ENCODE data around the gene TAF9. TPM values are rescaled to one million over a fixed set of nuclear protein-coding genes. Genes with fewer than 3 reads are reported as not detected.
A peak's percentile ranks its signal among the peaks of the same experiment; 100 is the strongest.

TAF9 gene
- total RNA-seq, 2 donors from 2014 or later = 8.6 to 24.9 TPM

DNA sequence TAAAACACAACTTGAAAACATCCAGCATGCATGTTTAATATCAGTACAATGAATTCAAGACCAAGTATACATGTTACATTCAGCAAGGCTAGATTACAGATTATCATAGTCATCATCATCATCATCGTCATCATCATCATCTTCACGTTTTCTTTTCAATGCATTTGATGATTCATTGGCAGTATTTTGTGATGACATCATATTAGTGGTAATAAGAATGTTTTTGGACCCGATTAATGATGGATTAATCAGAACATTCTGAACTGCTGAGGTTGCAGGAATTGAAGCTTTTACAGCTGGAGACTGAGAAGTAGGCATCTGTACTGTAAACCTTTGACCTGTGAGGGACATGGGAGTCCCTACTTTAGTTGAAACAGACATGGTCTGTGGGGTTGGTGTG is 4.5 kb downstream of the TAF9 start:
- Histone ChIP-seq H3K4me3 (no peak overlapping the region), H3K36me3 (replicated peaks in 1 of 2; ENCODE audit: insufficient read depth in 1 of 2, low read depth in 2 of 2) (peaks cover 4 to 9% of the 10 kb centered on the region in 2 donors), H3K9me3 (no peaks in the 10 kb centered on the region), H3K4me1 (peaks cover 13% of the 10 kb centered on the region), H3K27ac (no peak overlapping the region), H3K27me3 (no peaks in the 10 kb centered on the region)
- WGBS, 2 donors = 62 to 72% methylated on average over 3 of the region's 3 CpGs
- no peak for TF ChIP-seq POLR2A (IDR thresholded peaks at IDR 0.05)
- TF ChIP-seq, protein P1, sequence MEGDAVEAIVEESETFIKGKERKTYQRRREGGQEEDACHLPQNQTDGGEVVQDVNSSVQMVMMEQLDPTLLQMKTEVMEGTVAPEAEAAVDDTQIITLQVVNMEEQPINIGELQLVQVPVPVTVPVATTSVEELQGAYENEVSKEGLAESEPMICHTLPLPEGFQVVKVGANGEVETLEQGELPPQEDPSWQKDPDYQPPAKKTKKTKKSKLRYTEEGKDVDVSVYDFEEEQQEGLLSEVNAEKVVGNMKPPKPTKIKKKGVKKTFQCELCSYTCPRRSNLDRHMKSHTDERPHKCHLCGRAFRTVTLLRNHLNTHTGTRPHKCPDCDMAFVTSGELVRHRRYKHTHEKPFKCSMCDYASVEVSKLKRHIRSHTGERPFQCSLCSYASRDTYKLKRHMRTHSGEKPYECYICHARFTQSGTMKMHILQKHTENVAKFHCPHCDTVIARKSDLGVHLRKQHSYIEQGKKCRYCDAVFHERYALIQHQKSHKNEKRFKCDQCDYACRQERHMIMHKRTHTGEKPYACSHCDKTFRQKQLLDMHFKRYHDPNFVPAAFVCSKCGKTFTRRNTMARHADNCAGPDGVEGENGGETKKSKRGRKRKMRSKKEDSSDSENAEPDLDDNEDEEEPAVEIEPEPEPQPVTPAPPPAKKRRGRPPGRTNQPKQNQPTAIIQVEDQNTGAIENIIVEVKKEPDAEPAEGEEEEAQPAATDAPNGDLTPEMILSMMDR (IDR thresholded peaks at IDR 0.05) = no peak
- intact Hi-C loops (cut with DNase I) = no loop called here
- no peak for DNase-seq
- no peak for ATAC-seq

DNA sequence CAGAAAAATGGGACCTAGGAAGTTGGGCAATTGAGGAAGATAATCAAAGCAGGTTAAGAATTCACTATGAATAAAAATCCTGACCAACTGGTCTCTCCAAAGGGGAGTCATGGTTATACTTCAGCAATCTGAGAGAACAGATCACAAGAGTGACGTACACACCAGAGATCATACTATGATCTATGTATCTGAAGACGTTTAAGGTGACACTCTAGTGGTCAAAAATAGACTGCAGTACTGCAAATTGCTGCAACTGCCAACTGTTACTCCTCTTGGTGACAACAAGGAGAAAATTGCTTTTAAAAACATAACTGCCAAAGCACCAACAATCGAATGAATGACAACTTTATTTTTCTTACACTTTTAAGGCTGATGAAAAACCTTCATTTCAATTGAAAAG is 4.9 kb downstream of the TAF9 start:
- no peaks in the 10 kb centered on the region for H3K27me3 ChIP-seq
- WGBS, 2 donors = 62% methylated on average over 3 of the region's 3 CpGs
- no peaks in the 10 kb centered on the region for H3K9me3 ChIP-seq
- ATAC-seq (no peak), DNase-seq (no peak)
- intact Hi-C loops (cut with DNase I) = no loop called here
- no peak for TF ChIP-seq POLR2A (IDR thresholded peaks at IDR 0.05)
- TF ChIP-seq, protein P1 (IDR thresholded peaks at IDR 0.05) = peak in 4 of 7 experiments; percentile 6 to 25 (median 15)
- peaks cover 4 to 9% of the 10 kb centered on the region in 2 donors for H3K36me3 ChIP-seq (replicated peaks in 1 of 2; ENCODE audit: insufficient read depth in 1 of 2, low read depth in 2 of 2)
- H3K4me1 ChIP-seq = peaks cover 13% of the 10 kb centered on the region
- H3K4me3 ChIP-seq = no peak overlapping the region
- no peak overlapping the region for H3K27ac ChIP-seq

DNA sequence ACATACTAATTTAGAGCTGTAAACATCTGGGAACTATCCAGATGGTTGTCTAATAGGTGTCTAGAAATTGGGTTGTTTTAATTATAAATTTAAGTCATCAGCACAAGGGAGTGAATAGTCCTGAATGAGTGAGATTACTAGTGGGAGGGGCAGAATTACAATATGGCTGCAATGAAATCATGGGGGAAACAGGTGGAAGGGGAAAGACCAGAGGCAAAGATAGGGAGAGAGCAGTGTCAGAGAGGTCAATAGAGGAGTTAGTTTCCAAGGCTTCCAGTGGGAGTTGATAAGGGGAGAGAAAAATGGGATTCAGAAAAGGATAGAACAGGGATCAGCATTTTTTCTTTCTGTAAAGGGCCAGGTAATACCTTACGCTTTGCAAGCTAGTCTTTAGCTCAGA is 8.9 kb downstream of the TAF9 start:
- H3K9me3 ChIP-seq = no peaks in the 10 kb centered on the region
- no peak for ATAC-seq
- no peaks in the 10 kb centered on the region for H3K27me3 ChIP-seq
- 90 to 100% methylated on average over 1 of the region's 1 CpG for WGBS, 2 donors
- no peak for DNase-seq
- TF ChIP-seq POLR2A (IDR thresholded peaks at IDR 0.05) = no peak
- no peak overlapping the region for H3K27ac ChIP-seq
- intact Hi-C loops (cut with DNase I) = no loop called here
- H3K4me3 ChIP-seq = no peak overlapping the region
- H3K4me1 ChIP-seq = no peaks in the 10 kb centered on the region
- H3K36me3 ChIP-seq (replicated peaks in 1 of 2; ENCODE audit: insufficient read depth in 1 of 2, low read depth in 2 of 2) = peaks cover 3 to 8% of the 10 kb centered on the region in 2 donors

DNA sequence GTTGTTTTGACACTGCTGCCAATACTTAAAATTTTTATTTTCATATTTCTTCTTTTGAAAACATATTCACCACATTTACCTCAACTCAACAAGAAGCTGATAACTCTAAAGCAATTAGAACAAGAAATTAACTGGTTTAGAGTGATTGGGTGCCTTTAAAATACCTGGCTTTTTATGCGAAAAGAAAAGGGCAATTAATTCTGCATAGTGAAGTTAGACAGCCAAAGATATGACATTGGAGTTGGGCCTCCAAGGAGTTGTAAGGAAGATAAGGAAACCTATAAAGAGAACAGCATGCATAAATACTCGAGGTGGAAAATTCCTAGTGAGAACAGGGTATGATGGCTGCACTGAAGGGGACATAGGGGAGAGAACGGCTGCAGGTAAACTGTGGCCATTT is 9.6 kb downstream of the TAF9 start:
- Histone ChIP-seq H3K9me3 (no peaks in the 10 kb centered on the region), H3K4me1 (no peaks in the 10 kb centered on the region), H3K36me3 (replicated peaks in 1 of 2; ENCODE audit: insufficient read depth in 1 of 2, low read depth in 2 of 2) (peaks cover under 1 to 2% of the 10 kb centered on the region in 2 donors), H3K27ac (no peak overlapping the region), H3K27me3 (no peaks in the 10 kb centered on the region), H3K4me3 (no peak overlapping the region)
- ATAC-seq (no peak), DNase-seq (no peak)
- TF ChIP-seq, protein P1 (IDR thresholded peaks at IDR 0.05) = no peak
- no peak for TF ChIP-seq POLR2A (IDR thresholded peaks at IDR 0.05)
- WGBS, 2 donors = 75 to 83% methylated on average over 3 of the region's 3 CpGs
- intact Hi-C loops (cut with DNase I) = no loop called here

DNA sequence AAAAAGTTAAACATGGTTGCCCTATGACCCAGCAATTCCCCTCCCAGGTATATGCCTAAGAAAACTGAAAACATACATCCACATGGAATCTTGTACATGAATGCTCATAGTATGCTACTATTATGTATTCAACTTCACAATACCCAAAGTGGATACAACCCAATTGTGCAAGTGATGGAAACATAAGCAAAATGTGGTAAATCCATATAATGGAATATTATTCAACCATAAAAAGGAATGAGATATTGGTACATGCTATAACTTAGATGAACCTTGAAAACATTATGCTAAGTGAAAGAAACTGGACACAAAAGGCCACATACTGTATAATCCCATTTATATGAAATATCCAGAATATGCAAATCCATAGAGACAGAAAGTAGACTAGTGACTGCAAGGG is 18.7 kb downstream of the TAF9 start:
- DNase-seq (no peak), ATAC-seq (no peak)
- no peaks in the 10 kb centered on the region for H3K4me1 ChIP-seq
- H3K9me3 ChIP-seq = no peaks in the 10 kb centered on the region
- H3K27me3 ChIP-seq = no peaks in the 10 kb centered on the region
- H3K27ac ChIP-seq = no peak overlapping the region
- H3K4me3 ChIP-seq = no peak overlapping the region
- H3K36me3 ChIP-seq (replicated peaks in 1 of 2; ENCODE audit: insufficient read depth in 1 of 2, low read depth in 2 of 2) = peaks cover 0 to 14% of the 10 kb centered on the region in 2 donors
- TF ChIP-seq, protein P1 (IDR thresholded peaks at IDR 0.05) = no peak
- no peak for TF ChIP-seq POLR2A (IDR thresholded peaks at IDR 0.05)
- intact Hi-C loops (cut with DNase I) = no loop called here
